ENCODE measurements around the gene NTRK2.

NTRK2 gene

DNA sequence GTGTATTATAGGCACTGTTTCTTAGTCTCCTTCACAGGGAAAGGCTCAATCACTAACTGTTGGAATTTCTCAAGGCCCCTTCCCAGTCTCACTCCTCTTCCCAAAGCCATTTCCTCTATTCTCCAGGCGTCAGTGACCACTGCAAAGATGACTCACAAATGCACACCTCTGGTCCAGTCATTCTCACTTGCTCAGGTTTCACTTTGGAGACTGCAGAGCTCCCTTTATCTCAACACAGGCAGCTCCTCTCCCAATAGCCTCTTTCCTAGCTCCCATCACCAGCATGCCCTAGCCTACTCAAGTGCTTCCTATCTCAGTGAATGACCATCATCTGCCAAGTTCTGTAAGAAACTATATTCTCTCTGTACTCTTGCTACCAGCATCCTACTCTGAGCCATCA is 323.6 kb downstream of the NTRK2 start:
- no peak for DNase-seq

DNA sequence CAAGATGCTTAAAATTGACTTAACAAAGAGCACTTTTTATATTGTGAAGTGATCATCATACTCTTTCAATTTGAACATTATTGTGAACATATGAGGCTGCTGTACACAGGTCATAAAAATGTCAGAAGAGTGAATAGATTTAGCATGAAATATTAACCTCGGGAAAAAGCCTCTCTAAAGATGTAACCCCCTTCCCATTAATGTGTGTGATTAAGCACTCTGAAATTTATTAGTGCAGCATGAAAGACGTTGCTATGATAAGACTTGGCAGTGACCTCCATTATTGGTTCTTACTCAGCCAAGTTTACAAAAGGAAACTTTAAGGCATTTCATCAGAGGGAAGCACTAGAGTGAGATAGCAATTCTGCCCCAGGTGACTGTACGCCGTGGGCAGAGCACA is 326.5 kb downstream of the NTRK2 start:
- DNase-seq, result no peak

DNA sequence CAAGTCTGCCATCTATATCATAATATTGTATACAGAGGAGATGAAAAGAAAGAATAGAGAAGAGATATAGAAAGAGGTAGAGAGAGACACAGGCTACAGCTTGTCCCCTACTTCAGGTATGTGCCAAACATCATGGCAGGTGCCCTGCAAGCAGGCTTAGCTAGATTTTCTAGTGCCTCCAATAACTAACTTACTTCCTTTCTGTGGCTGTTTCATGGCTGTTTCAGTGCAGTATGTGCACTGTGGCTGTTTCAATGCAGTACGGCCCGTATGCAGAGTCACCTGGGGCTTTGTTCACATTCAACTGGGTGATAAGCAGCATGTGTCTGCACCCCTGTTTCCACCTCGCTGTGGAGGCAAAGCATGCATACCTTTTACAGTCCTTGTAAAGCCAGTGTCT is 327.2 kb downstream of the NTRK2 start:
- DNase-seq, result no peak

DNA sequence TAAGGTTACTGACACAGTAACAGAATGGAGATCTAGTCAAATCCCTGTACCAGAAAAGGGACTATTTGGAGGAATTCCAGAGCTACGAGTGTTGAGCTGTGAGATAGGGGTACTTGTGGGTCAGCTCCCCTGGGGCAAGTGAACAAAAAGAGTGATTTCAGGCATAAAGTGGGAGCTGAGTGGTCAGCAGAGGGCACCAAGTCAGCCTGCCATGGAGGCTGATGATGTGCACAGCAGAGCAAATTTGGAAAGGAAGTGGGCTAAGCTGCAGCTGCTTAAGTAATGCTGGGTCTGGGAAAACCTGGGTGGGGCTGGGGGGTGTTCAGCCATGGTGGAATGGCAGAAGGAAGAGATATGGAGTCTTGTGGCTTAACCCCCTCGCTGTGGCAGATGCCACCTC is 327.9 kb downstream of the NTRK2 start:
- no peak for DNase-seq

DNA sequence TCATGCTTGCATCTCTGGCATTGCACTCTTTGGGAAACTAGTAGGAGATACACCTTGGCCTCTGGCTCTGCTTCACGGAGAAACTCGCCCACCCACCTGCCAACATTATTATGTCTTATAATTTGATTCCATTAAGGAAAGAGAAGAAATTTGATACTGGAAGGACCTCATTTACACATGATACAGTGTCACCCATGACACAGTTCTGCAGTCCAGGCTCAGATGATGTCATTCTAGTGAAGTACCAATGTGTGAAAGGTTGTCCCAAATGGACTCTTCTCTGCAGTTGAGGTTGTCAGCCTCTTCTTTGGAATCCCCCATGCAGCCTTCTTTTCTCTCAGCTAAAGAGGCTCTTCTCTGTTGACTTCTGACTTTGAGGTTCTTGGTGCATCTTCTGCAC is 329.1 kb downstream of the NTRK2 start:
- DNase-seq, result no peak

DNA sequence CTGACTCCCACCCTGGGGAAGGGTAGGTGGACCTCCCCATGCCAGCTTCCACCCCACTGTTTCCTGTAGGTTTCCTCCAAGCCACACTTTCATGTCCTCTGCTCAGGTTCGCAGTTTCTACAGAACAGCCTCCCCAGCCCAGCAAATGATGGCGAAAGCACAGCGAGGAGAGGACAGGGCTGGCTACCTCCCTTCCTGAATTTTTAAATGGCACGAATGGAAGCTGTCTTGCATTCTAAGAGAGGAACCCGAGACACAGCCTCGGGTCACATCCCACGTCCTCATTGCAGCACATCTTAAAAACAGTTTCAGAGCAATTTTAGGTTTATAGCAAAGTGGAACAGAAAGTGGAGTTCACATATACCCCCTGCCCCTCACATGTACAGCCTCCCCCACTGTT is 330.3 kb downstream of the NTRK2 start:
- no peak for DNase-seq

DNA sequence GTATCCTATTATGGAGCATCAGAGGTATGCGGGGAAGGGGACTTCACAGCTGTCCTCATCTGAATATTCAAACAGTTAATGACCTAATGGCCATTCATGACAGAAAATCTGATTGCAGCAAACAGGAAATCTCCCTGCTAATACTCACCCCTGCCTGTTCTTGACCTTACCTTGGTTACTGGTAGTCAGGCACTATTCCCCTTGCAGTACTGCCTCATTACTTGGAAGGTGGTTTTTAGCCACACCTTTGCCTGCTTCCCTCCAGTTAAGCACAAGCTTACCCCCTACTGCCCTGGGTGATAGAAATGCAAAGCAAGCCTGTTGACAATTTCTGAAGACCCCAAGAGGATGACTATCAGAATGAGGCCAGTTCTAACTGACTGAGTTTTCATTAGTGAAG is 332.4 kb downstream of the NTRK2 start:
- no peak for DNase-seq

DNA sequence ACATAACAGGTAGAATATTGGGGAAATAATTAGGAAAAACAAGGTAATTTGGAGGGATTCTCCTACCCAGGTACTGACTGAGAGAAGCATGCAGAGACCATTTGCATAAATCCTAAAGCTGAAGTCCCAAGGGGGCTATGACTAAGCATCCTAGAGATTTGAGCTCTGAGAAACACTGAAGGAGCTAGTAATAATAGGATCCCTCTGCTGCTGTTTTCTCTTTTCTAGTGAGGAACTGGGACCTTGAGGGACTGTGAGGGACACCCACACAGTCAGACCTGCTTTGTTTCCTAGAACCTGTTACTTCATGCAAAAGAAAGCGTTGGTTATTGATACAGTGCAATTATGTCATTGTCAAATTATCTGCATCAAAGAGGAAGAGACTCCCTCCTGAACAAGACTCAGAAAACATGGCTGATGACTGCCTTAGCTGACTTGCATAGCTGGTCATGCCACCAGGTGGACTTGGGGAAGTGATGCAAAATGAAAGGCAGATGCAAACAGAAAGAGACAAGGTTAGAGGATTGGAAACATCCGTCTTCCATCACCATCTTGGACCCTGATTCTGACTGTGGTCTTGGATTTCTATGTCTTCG is 335.4 kb downstream of the NTRK2 start:
- DNase-seq, result no peak

DNA sequence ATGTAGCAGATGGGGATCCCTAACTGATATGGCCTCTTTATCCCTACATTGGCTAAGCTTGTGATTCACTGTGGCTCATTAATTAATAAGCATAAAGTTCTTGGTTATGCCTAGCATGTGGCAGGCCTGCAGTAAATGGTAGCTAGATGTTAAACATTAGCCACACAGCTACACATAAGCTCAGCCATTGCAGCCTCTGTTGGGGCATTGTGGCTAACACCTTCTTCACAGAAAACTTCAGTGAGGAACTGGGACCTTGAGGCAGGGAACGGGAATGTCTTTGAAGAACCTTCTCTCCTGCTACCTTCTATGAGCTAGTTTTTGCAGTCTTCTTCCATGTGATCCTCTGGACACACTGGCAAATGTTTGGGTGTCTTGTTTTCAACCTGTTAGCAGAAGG is 338.2 kb downstream of the NTRK2 start:
- DNase-seq, result no peak

DNA sequence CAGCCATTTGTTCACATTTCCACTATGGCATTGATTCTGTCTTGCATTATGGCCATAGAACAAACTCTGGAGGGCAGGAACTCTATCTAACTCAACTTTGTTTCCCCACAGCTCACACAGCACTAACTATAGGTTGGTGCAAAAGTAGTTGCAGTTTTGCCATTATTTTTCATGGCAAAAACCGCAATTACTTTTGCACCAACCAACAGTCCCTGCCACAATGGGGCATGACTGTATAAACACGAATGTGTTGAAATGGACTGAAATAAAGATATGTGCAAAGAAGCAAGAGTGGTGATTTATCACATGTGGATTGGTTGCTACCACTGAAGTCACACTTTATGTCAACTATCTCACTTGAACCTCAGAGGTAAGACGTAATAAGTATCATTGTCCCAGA is 338.7 kb downstream of the NTRK2 start:
- DNase-seq, result no peak

DNA sequence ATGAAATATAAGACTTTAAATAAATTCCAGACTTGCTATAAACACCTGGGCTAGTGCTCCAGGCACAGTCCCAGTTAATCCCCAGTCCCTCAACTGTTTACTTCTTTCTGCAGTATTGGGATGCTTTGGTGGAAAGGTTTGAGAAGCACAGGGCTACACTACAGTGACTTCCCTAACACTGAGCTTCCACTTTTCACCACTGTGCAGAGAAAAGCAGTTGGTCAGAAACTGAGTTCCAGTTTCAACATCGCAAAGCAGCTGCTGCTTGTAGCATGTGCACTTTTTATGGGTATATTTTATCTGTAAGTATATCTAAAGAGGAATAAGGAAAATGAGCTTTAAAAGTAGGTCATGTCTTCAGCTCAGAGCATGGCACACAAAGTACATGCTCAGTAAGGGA is 339.7 kb downstream of the NTRK2 start:
- no peak for DNase-seq

DNA sequence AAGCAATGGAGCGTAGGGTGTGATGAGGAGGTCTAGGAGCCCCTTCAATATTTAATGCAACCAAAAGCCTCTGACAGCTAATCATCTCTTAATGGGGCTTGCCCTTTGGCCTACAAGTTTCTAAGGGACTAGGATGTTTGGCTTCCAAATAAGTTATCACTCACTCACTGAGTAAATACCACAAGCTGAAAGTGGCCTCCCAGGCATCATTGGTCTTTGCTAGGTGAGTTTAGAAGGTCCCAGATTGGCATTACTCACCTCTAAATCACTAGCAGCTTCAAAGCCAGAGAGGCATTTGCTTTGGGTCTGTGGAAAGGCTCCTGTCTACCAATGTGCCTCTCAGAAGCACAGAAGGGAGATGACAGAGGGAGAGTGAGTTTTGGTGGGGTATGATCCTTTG is 344.2 kb downstream of the NTRK2 start:
- DNase-seq, result no peak

DNA sequence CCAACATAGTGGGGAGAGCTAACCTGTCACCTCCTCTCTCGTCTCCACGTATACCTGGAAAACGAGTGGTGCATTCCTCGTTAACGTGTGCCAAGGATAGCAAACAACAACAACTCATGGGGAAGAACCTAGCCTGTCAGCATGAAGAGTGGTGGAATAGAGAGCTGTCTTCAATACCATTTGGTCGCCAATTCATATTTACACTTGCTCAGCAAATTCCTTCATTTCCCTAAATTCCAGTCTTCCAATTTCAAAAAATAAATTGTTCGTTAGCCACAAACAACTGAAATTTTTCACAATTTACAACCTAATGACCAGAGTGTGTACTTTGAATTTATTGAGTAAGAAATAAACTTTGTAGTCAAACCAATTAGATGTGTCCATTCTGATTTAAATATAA is 344.8 kb downstream of the NTRK2 start:
- DNase-seq, result no peak

DNA sequence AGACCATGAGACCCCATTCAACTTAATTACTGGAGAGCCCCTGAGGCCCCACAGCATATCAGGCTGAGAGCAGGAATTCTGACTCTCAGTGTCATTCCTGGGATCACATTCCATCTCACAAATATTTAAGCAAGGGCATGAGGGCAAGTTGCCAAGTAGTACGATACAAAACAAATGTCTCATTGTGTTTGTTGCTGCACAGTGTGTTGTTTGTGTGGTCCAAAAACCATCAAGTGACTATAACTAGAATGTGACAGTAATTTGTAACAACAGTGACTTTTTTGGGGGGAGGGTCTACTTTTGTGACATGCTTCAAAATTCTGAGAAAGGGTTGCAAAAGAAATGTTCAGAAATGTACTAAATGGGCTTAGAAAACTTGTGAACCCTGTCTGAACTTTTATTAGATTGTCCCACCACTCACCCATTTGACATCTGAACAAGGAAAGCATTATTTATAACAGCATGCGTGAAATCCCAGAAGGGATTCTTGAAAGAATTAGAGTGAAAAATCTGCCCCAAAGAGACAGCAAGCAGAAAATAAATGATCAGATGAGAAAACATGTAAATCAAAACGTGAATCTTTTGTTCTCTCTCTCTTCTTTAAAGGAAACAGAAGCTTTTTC is 347.0 kb downstream of the NTRK2 start:
- no peak for DNase-seq

DNA sequence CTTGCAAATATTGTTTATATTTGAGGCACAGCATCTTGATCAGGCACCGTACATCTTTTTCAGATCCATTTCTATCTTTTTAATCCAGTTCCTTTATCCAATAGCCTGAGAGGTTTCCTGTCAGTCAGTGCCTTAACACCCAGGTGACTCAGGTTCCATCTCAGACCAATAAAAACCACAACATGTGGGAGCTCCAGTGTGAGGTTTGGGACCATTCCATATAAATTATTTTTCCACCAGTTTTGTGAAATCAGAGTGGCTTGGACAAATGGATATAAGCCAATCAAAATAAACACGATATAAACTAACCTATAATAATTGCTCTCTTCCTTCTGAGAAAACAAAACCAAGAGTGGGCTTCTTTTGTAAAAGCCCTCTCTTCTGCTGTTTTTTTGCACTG is 351.3 kb downstream of the NTRK2 start:
- no peak for DNase-seq

DNA sequence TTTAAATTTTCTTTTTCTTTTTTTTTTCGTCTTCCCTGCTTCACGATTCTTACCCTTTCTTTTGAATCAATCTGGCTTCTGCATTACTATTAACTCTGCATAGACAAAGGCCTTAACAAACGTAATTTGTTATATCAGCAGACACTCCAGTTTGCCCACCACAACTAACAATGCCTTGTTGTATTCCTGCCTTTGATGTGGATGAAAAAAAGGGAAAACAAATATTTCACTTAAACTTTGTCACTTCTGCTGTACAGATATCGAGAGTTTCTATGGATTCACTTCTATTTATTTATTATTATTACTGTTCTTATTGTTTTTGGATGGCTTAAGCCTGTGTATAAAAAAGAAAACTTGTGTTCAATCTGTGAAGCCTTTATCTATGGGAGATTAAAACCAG is 352.2 kb downstream of the NTRK2 start:
- DNase-seq, result no peak

DNA sequence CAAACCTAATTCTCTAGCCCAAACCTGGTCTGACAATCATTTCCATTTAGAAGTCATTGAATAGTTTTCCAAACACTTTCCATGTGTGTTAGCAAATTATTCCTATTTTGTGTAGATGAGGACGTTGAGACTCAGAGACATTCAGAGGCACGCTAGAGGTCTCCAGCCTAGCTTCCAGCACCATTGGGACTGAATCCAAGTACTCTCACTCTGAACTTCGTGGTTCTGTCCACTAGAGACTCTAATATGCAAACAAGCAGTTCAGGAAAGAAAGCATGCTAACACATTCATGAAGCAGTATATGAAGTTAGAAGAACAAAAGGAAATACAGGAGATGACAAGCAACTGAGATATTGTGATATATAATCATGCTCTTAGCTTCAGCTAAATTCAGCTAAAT is 354.8 kb downstream of the NTRK2 start:
- no peak for DNase-seq

DNA sequence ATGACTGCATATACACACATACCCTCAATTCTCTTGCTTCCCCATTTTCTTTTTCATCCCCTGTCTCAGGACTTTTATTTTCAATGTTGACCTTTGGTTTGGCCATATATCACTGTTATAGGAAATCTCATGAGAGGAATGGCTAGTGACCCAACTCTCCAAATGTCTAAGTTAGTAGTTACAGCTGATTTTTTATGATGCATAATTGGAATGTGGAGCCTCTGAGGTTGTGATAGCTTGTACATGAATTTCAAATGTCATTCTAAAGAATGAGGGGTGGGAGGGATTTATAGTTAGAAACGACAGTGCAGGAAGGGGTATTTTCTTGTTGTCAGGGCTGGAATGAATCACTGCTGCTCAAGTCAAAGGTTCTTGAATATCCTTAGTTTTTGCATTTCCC is 356.1 kb downstream of the NTRK2 start:
- DNase-seq, result no peak

DNA sequence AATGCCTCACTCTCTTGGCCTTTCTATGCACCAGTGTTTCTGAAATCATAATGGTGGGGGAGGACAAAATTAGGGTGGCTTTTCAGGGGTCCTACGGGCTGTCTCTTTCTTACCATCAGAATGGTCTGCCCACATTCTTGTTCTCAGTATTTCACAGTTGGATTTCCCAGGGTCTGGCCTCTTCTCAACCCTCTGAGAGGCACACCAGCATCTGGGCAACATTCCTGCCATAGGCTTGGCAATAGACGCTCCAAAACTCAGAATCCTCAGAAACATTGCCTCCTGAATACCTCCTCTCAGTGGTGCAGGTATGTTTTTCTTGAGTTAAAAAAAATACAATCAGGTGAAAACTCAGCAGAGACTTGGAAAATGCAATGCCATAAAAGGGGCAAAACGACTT is 358.3 kb downstream of the NTRK2 start:
- DNase-seq, result no peak

DNA sequence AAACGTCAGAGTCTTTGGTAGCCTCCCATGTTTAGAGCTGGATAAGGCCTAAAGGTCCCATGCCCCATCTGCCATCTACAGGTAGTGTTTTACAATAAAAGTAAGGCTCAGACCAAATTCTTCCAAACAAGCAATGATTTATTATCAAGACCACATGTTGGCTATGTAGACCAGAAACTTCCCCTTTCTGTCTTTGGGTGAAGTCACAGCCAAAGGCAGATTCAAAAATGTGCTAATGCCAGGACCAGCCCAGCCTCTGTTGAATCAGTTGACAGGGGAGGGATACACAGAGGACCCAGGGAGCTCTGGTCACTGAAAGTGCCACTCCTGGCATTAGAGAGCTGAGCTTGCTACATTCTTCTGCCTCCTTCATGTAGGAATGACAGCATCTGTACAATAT is 360.8 kb downstream of the NTRK2 start:
- DNase-seq, result no peak

DNA sequence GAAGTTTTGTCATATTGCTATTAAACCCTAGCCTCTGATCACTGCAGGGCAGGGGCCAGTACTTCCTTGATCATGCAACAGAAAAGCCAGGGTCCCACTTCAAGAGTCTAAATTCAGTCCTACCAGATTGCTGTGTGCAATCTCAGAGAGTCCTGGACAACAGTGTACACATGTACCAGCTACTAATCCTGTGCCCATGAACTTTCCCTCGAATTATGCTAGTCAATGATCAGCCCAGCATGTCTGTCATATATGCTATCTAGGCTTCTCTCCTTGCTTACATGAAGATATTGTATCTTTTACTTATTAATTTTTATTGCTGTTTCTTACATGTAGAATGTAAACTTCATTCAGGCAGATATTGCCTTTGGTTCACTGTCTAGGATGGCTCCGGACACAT is 367.0 kb downstream of the NTRK2 start:
- DNase-seq, result no peak

DNA sequence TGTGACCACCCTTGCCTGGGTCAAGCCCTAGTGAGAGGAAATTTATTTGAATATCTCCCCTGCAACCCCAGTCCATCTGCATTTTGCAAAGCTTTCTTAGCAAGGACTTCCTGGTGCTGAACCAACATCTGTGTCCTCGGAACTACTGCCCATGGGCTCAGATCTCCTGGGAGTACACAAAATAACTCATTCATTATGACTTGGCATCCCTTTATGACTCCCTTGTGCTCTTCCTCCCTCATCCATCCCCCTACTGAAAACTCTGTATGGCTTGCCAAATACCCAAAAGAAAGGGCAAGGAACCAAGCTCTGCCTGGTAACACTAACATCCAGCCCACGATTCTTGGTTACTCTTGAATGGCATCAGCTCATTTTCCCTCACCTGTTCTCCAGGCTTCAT is 368.5 kb downstream of the NTRK2 start:
- no peak for DNase-seq

DNA sequence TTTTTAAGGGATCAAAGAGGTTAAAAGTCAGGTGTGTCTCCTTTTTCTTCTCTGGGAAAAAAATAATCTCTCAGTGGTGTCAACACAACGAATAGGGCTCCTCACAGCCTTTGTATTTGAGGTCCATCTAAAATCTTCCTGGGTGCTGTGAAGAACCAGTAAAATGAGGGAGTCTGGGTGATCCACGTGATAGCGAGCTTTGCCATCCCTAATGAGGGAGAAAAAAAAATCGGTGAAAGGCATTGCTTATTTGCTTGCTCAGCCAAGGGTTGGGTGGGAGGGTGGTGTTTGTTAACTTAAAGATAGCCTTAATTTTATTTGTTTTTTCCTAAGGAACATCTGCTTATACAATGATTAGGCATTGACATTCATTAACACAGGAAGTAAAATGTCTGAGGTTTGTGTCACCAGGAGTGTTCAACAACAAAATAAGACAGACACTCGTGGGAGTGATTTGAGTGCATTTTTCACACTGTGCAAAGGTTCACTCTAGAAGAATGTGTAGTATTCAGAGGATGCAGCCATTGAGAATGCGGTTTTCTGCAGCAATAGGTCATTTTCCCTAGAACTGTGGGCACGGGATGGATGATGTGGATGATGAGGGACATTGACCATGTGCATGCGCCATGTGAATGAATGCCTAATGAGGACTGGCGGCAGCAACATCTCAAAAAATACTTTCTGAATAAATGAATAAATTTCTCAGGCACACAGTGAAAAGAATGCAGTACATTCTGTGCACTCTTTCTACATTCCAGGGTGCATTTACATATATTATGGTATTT is 369.5 kb downstream of the NTRK2 start:
- no peak for DNase-seq

DNA sequence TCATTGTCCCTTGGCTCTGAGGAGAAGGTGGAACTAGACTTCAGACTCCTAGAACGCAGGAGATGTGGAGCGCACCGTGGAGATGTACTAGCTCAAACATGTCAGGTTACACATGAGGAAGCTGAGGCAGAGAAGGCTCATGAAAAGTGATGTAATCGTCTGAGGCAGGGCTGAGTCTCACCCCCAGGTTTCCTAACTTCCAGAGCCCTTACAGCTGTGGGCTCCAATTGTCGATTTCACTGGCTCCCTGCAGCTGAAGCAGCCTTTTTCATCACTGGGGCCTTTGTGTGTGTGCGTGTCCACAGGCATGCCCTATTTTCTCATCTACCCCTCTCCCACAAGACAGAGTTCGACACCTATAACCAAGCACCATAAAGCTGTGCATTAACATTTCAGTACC is 370.6 kb downstream of the NTRK2 start:
- DNase-seq, result no peak
